NCI-H2081 (cell line): Measurements from ENCODE around the gene APOC4.

Experiments used
- DNase-seq, 2 experiments: peaks; one replicate each; lab custom pipeline; 2025; lab: John Stamatoyannopoulos, UW

Gene APOC4

DNA sequence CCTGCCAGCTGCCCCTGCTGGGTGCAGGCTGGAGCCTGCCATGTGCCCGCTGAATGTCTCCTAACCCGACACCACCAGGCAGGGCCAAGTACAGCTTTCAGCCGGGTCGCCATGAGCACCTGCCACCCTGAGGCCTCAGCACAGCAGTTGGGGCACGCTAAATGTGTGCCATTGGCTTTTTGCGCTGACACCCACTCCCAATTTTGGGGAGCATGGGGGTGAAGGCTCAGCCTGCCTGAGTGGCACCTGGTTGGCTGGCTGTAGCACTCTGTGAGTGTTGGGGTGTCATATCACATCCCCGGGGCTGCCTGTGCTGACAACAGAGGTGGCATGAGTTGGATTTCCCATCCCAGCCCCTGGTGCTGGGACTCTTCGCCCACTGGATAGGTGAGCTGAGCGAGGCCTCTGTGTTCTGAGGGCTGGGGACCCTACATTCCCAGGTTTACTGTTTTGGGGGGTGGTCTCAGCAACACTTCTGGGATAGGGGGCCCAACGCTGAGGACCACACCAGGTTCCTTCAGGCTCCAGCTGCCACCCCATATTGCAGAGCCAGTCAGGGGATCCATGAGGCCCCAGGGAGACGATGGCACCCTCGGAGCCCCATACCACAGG, 52.0 kb downstream of the APOC4 start:
- no peak for DNase-seq
